SHP77 treated with DMSO at 0.1 percent for 48 hours (cell line): Measurements from ENCODE around the gene SMCP.

Source experiments
- DNase-seq: peaks from one replicate; lab custom pipeline; 2025; lab: John Stamatoyannopoulos, UW

SMCP gene, protein sequence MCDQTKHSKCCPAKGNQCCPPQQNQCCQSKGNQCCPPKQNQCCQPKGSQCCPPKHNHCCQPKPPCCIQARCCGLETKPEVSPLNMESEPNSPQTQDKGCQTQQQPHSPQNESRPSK

DNA sequence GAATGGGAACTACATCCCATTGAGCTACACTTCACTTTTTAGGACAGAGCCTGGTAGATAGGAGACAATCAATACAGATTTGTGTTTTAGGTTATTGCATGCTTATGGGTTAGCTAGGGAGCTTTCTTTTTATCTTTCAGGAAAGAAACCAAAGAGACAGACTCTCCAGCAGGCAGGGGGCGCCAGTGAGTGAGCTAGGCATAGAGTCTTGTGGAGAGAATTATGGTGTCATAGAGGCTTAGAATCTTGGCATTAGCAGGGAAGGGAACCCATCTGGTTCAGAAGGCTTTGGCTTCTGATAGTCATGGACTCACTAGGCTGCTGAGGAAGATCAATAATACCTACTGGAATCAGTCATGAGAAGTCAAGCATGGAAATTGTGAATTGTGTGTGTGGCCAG lies at the start of gene SMCP:
TSS of gene SMCP (plus strand) at position 281 of the 400 bp plus-strand sequence. CDS start 6,101 bp downstream, outside the sequence.
- no peak for DNase-seq

GRCh38 chr1:152836870-152837269 lies 41.3 kb upstream of the SMCP start:
- DNase-seq = no peak

DNA sequence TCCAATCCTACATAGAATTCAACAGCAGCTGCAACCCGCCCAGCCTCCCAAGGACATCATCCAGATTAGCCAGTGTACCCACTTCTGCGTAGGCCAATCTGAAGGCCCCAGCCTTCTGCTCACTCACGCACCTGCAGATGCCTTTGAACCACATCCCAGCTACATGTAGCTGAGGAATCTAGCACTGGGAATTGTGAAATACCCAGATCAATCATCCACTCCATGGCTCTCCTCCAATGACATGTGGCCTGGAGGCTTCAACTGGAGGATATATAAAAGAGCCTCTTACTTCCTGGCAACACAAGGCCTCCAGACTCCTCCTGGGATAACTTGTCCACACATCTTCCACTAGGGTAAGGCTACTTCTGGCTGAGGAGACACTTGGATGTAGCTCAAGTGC lies 35.6 kb upstream of the SMCP start, which contains the start of gene LCE6A:
TSS of gene LCE6A (plus strand) at position 301 of the 400 bp plus-strand sequence. CDS start 665 bp downstream, outside the sequence.
- DNase-seq = no peak

GRCh38 chr1:152855661-152856060 lies 22.5 kb upstream of the SMCP start:
- no peak for DNase-seq

- DNase-seq = no peak
Observed at GRCh38 chr1:152858062-152858461, 20.1 kb upstream of the SMCP start.

GRCh38 chr1:152859696-152860095 lies 18.4 kb upstream of the SMCP start, which contains the start of gene LCE7A:
TSS of gene LCE7A (plus strand) at chr1:152859996. CDS start at chr1:152860698, 702 bp downstream.
- DNase-seq = no peak

DNA sequence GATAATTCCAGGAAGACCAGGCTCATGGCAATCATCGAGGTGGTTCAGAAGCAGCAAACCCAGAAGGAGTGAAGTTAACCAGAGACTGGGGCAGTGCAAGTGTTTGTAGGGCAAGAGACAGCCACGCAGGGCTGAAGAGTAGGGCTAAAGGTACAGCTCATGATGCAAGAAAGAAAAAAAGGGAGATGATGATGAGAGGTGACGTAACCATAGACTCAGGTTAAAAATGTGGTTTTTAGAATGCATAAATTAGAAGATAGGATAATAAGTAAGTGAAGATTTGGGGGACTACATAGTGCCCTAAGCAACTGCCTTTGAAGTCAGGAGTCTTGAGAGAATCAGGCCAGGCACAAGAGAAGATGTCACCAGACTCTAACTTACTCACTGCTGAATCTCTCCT lies 18.0 kb upstream of the SMCP start:
- no peak for DNase-seq

GRCh38 chr1:152861374-152861773 lies 16.7 kb upstream of the SMCP start:
- no peak for DNase-seq

DNA sequence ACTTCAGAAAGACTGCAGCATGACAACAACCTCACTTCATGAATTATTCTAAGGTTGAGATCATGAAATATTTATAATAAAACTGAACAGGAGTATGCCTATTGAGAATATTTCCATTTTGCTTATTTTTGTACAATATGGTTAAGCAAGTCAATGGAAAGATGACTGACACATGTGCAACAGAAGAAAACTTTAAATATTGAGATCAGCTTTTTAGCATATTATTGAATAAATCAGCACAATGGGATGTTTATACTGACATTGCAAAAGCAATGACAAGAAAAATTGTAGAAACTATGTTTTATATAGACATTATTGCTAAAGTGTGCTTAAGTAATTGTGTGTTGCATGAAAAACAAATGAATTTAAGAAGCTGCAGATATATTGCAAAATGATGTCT lies 13.7 kb upstream of the SMCP start:
- no peak for DNase-seq

GRCh38 chr1:152866321-152866720 lies 11.8 kb upstream of the SMCP start:
- DNase-seq = no peak

DNA sequence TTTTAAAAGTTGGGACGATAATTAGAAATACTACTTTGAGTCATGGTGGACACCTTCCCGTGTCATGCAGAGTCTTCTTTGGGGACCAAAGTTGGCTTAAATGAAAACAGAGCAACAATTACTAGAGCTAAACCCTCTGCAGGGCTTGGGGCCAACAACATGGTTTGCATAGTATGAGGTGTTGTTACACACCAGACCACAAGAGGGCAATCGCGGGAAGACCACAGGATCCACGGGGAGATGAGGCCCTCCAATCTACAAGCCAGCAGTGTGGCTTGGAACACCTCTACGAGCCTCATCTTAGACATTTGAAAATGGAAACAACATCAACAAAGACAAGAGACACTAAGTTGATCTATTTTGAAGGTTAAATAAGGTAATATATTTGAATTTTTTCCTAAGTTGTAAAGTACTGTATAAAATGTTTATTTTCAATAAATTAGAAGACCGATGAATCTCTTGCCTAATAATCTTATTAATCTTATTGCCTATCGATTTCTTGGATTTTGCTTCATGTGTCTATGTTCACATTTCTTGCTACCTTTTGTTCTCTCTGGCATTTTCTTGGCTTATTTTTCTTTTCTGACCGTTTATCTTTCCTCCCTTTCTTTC lies 8.2 kb upstream of the SMCP start:
- peak; percentile 51 for DNase-seq

DNA sequence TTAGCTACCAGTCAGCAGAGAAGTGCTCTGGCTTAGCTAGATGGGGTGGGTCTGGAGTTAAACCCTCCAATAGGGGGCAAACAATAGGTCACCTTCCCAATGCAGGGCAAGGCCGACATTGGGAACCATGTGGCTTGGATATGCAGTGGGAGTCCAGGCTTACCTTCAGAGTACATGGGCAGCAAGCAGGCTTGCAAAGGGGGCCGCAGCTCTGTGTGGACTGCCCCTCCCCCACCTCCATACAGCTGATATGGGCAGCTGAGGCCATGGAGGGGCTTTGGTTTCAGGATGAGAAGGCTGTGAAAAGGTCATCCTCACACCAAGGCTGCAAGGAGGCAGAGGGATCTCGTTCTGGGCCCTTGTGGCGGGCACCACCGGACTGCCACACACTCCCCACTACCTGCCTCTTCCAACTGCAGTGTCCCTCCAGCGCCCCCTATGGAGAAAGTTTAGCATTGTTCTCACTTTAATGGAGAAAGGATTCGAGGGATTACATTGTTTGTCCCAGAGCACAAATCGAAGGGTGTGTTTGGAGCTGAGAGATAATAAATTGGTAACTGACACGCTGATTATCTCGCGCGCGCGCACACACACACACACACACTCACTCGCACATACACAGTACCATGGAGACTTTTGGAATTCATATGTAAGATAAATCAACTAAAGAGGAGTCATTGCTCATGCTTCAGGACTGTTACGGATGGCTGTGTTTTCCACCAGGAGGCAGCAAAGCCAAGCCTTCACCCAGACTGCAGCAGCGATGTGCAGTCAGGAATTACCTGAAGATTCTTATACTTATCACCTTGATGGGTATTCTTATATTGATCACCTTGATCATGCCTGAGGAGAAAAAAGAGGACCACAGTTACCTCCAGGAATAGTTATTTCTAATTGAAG lies 7.0 kb upstream of the SMCP start:
- DNase-seq = peak; percentile 55

- DNase-seq = no peak
Observed at GRCh38 chr1:152871731-152872126, 6.4 kb upstream of the SMCP start.

DNA sequence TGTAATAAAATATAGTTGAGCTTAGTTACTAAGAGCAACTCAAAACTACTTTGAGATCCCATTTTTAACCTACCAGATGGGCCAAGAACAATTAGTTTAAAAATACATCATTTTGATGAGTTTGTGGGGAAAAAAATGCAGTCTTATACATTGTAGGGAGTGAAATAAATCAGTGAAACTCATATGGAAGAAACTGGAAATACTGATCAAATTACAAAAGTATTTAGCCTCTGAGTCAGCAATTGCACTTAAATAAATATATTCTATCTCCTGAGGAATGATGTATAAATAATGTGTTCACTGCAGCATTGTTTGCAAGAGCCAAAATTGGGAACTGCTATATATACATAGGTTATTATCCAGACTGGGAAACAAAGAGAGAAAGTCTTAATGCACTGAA lies 4.6 kb upstream of the SMCP start:
- no peak for DNase-seq

DNA sequence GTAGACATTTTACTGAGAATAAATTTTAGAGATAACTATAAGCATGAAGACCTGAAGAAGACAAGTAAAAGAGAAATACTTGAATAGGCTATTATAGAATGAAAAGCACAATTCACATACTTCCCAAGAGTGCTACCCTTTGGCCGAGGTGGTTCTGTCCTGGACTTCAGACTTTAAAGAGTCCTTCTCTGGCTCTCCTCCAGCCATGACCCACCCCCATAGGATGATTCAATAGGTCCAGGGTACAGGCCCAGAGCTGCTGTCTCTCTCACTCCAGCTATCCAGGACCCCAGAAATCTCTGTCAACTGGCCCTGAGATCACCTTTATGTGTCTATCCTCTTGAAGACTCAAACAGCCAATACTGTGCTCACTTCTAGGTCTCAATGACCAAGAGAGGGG lies 1.3 kb upstream of the SMCP start:
- no peak for DNase-seq

DNA sequence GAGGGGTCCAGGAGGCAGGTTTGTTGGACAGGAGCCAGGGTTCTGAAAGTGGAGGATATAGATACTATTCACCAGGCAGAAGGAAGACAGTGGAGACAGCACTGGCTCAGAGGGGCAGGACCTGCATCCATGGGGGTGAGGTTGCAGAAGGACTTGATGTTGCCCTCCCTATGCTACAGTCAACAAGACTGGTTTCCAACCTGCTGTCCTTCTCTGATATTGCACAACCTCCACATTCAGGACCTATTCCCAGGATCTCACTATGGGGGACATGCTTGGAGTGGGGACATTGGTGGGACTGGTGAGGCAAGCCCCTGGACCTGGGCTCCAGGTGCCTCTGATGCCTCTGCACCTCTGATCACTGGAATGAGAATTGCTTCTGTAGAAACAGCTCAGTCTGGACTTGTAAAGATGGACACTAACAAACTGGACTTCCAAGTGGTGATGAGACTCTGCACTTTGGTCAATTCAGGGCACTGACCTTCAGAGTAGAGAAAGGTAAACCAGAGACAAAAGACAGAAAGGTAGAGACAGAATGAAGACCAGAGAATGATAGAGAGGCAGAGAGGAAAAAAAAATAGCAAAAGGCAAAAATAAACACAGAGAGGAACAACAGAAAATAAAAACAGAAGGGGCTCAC lies 1.6 kb downstream of the SMCP start:
- DNase-seq = no peak

- no peak for DNase-seq
Observed at GRCh38 chr1:152880316-152880715, 2.2 kb downstream of the SMCP start.

DNA sequence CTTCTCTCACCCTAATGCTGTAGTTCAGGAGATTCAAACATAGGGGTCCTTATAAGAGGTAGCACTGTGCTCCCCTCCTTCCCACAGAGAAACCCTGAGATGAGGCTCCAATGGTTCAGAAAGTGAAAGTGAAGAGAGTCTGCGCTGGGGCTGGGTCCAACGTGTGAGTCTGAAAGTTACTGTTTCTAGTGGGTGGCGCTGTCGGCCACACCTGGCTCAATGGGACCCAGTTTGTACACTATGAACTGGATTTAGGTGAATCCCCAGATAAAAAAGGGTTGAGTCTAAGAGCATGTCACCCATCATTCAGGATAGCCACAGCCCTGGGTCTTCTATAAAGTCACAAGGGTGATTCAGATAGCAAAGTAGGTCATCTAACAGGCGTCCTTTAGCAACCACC lies 2.8 kb downstream of the SMCP start:
- DNase-seq = no peak

GRCh38 chr1:152884085-152884484 lies 6.0 kb downstream of the SMCP start:
- no peak for DNase-seq

GRCh38 chr1:152884506-152884905 lies 6.4 kb downstream of the SMCP start:
- DNase-seq = no peak

GRCh38 chr1:152884966-152885624 lies 7.0 kb downstream of the SMCP start:
- no peak for DNase-seq

DNA sequence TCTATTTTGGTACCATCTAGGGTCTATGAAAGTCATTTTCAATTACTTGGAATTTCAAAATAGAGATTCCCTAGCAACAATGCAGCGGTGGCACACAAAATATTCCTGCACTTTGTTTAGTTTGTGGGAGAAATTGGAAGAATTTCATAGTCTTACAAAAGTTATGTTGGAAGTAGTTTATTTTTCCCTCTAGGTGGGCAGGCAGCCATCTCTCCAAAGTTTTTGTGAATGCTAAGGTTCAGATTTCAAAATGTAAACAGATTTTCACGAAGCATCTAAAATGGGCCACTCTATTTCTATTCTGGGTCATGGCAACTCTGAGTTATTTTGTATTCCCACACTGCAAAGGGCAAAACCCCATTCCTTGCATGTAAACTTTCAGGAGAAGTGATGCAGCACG lies 8.0 kb downstream of the SMCP start:
- no peak for DNase-seq
